GM19395 (cell line): ENCODE results near the gene ZNRD2.

Source experiments
- ATAC-seq: cut with Tn5 transposase; IDR thresholded peaks from one replicate; pipeline ENCODE4 v1.9.1; 2021; ENCODE audit warnings: mild to moderate bottlenecking, moderate library complexity; ENCODE audit not compliant: unreplicated experiment

The ZNRD2 gene

DNA sequence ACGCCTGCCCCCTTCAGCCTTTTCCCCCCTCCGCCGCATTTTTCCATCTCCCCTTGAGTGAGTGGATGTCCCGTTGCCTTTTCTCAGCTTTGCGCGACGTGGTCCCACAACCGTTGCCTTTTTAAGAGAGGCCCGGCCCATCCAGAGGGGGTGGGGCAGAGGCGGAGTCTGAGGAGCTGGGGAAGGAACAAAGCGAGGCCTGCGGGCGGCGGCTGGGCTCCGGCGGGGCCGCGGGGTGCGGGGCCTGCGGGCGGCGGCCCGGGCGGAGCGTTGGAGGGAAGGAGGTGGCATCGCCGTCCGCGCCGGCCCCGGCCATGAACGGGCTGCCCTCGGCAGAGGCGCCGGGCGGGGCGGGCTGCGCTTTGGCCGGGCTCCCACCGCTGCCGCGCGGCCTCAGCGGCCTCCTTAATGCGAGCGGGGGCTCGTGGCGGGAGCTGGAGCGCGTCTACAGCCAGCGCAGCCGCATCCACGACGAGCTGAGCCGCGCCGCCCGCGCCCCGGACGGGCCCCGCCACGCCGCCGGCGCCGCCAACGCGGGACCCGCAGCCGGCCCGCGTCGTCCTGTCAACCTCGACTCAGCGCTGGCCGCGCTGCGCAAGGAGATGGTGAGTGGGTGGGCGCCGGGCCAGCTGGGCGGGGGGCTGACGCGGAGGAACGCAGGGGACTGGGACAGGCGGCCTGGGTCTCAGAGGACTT lies 2.2 kb downstream of the ZNRD2 start, which contains the start of gene FAM89B:
Gene FAM89B (plus strand): TSS at position 183 of the 696 bp plus-strand sequence. CDS start 132 bp downstream, at position 315.
- no peak for ATAC-seq

DNA sequence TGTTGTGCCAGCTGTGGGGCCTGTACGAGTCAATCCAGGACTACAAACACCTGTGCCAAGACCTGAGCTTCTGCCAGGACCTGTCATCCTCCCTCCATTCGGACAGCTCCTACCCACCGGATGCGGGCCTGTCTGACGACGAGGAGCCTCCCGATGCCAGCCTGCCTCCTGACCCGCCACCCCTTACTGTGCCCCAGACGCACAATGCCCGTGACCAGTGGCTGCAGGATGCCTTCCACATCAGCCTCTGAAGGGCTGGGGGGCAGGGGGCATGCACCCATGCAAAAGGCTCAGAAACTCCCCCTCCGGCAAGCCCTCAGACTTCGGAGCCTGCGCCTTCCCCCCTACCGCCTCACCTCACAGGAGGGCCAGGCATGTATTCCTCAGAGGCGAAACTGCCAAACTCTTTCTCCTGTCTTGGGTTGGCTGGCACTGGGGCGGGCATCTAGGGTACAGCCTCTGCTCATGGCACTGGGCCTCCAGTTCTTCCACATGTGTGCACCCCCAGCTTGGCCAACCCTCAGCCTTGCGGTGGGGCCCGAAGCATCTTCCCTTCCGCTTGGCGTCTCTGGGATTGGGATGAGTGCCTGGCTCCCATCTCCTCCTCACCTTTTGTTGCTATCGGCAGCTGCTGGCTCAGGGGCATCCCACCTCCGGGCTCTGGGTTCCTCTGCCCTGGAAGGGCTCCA lies 3.3 kb downstream of the ZNRD2 start:
- ATAC-seq, result no peak

DNA sequence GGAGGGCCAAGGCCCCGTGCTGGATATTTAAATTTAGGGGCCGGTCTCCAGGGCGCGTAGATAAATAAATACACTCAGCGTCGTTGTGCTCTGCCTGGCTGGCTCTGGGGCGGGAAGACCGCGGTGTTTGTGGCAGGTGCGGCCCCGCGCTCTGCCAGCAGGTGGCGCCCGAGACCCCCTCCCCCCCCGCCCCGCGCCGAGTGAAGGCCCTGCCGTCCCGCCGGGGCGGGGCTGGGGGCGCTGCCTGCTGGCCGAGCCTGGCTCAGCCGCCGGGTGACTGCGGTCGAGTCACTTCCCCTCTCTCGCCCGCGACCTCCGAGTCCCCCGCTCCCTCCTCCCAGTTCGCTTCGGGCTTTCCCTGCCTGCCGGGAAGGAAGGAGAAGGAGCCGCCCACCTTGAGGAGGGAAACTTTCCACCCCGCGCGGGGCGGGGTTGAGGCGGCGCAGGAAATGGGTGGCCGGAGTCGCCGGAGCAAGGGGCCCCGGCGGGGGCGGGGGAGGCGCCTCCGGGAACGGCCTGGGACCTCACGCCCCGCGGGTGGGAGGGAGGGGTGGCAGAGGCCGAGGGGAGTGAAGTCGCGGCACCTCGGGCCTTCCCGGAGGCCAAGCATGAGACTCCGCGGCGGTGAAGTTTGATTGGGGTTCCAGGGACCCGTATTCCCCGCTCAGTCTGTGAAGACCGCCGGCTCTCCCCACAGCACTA lies 4.0 kb downstream of the ZNRD2 start:
- ATAC-seq, result peak; percentile 38

DNA sequence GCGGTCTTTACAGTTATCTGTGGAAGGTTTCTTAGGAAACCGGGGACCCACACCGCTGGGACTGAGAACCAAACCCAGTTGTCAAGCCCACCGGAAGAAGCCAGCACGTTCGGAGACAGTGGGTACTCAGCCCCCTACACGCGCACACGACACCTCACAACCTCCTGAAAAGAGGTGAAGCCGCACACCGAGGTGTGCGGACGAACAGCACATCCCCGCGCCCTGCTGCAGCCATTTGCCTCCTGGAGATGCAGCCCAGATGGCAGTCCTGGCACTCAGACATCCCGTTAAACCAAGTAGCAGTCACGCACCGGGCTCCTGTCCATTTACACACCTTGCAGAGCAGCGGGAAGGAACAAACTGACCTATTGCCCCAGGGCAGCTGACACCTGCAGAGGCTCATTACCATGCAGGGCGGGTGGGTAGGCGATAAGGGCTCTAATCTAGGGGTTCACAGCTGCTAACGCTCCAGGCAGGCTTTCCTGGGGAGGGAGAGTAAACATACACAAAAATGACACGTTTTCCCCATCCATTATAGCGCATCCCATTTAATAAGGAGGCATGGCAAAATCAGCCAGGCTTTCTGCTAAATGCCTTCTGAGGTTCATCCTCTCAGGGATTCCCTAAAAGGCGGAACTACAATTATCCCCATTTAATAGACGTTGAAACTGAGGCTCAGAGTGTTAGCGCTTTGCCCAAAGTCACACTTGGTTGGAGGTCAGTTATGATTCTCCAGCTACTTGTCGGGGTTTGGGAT lies 4.7 kb downstream of the ZNRD2 start:
- ATAC-seq, result no peak

DNA sequence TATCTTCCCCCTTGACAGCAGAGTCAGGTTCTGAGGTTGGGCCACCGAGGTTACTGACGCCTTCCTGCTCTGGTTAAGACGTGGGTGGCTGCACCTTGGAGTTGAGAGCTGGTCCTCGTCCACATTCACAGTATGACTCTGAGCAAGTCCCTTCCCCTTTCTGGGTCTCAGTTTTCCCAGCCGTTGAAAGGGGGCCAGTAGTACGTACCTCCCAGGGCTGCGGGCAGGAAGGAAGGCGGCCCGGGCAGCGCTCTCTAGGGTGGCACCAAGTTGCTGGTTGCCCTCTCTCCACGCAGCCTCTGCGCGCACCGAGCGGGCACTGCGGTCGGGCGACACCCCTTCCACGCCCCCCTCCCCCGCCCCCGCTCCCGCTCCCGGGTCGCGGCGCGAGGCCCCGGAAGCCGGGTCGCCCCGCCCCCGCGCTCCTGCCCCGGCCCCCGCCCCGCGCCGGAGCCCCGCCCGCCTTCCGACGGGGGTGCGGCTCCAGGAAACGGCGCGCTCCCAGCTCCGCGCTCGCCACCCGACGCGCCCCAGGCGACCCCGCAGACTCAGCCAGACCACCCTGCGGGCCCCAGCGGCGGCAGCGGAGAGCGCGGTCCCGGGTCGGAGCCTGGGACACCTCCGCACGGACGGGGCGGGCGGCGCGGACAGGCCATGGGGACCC lies 5.4 kb downstream of the ZNRD2 start, which contains the start of gene EHBP1L1:
Gene EHBP1L1 (plus strand): TSS at position 486 of the 664 bp plus-strand sequence. CDS start 250 bp downstream, outside the sequence.
- no peak for ATAC-seq

DNA sequence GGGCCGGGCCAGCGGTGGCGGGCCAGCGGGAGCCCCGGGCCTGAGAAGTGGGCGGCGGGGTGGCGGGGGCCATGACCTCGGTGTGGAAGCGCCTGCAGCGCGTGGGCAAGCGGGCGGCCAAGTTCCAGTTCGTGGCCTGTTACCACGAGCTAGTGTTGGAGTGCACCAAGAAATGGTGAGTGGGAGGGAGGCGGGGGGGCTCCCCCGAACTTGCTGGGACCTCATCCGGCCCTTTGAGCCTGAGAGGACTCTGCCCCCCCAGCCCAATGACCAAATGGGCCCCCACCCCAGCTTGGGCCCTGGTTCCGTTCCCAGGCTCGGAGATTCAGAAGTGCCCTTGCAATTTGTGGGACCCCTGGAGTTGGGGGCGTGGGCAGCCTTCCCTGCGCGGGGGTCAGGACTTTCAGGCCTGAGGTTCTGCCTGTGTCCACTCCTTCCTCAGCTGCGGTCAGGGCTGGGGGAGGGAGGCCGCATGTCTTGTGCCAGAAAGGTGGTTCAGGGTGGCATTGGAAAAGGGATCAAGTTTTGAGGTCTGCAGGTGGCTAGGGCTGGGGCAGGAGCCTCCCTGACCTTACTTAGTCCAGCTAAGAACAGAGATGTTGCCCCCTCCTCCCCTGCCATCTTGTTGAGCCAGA lies 6.1 kb downstream of the ZNRD2 start:
- no peak for ATAC-seq

DNA sequence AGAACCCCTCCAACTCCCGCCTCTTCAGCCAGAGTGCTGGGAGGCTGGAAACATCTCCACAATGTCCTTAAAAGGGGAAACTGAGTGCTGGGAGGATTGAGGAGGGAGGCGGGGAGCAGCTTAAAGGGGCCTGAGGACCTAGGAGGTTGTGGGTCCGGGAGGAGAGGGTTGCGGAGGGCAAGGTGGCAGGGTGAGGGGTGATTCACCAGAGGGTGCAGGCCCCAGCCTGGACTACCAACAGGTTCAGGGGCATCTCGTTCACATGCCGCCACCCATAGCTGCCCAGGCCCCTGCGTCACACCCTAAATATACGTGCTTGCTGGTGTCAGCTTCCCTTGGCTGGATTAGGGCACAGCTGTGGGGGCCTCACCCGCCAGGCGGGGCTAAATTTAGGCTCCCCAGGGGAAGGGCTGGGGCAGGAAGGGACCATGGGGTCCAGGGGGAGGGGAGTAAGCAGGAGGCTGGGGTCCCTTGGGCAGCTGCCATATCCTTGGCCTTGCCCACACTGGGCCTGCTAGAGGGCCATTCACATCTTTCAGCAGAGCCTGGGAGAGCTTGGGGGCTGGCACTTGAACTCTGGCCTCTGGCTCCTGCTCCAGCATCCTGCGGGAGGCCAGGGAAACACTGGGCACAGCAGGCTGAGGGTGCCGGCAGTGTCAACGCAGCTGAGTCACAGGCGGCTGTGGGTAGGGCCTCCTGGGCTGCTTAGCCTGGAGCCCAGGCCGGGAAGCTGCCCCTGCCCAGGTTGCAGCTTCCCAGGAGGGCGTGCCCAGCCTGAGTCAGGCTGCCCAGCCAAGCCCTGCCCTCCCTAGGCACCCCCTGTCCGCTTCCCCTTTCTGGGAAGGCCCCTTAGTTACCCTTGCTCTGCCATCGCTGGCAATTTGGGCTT lies 6.8 kb downstream of the ZNRD2 start:
- no peak for ATAC-seq

DNA sequence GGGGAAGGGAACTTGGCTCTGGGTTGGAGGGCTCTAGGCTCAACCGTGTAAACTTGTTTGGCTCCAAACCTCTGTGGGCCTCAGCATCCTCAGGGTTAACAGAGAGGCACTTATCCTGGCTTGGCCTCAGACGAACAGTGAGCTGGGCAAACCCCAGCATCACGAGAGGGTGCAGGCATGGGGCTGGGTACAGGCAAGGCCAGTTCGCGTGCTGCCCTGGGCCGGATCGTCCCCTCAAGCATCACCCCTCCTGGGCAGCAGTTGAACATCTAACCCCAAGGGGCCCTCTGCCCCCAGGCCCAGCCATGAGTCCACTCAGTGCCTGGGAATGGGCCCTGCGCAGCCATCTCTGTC lies 7.5 kb downstream of the ZNRD2 start:
- no peak for ATAC-seq

DNA sequence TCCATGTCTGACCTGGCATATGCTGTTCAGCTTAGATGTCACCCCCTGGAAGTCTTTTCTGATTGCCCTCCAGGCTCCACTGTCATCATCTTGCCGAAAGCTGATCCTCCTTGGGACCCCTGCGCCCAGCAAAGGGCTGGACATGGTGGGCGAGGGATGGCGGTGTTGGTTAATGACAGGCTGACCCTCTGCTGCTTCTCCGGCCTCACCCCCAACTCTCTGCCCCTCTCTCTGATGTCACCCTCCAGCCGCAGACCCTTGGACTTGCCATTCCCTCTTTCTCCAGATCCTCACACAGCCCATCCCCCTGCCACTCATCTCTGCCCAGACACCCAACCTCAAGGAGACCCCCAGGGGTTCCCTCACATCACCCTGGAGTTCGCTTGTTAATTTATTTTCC lies 7.9 kb downstream of the ZNRD2 start:
- no peak for ATAC-seq

DNA sequence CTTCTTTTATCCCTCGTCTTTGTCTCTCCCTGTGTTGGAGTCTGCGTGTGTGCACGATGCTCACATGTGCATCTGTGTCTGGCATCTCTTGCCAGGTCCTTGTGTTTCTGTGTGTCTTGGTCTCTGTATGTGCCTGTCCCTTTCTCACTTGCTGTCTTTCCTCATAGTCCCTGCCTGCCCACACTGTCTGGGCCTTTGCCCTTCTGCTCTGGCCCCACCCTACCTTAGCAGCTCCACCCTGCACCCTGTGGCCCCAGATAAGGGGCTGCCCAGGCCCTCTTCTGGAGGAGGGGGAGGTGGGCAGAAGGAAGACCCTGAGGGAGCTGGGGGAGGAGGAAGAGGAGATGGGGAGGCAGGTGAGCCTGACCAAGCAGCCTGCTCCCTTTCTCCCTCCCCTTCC lies 8.4 kb downstream of the ZNRD2 start:
- no peak for ATAC-seq

DNA sequence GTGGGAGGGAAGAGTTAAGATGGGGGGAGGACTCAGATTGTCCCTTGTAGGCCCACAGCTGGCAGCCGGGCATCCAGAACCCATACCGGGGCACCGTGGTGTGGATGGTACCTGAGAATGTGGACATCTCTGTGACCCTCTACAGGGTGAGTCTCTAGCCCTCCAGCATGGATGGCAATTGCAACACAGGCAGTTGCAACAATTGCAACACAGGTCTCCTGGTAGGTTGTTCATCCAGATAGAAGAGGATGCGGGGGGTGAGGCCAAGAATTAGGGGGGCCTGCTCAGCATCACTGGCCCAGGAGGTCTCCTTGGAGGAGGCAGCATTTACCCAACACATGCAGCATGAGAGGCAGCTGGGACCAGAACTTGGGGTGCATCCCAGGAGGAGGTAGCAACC lies 9.0 kb downstream of the ZNRD2 start:
- ATAC-seq, result no peak

DNA sequence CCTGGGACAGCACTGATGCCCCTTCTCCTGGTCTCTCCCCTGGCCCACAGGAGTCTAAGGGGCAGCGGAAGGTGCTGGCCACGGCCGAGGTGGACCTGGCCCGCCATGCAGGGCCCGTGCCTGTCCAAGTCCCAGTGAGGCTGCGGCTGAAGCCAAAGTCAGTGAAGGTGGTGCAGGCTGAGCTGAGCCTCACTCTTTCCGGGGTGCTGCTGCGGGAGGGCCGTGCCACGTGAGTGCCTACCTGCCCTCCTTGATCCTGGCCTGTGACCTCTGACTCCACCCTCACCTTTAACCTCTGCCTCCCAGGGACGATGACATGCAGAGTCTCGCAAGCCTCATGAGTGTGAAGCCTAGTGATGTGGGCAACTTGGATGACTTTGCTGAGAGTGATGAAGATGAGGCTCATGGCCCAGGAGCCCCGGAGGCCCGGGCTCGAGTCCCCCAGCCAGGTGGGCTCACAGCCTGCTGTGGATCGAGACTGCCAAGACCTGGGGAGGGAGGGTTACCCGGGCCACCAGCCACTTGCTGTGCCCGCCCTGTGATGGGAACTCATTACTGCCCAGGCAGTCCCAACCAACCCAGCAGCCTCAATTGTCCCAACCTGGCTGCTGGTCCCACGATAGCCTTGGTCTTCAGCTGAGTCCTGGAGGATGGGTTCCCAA lies 9.9 kb downstream of the ZNRD2 start:
- ATAC-seq, result no peak

DNA sequence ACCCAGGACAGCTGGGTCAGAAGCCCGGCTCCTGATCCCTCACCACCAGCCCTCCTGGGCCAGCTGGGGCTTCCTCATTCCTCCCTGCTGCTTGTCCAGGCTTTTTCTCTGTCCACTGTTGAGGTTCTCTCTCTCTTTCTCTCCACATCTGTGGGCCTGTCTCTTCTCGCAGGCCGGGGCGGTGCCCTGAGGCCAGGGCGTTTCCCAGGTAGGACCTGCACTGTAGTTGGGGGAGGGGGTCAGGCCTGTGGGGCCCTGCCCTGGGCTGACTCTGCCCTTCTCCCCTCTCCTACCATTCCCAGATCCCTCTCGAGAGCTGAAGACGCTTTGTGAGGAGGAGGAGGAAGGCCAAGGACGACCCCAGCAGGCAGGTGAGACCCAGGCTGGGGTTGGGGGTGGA lies 10.5 kb downstream of the ZNRD2 start:
- no peak for ATAC-seq

DNA sequence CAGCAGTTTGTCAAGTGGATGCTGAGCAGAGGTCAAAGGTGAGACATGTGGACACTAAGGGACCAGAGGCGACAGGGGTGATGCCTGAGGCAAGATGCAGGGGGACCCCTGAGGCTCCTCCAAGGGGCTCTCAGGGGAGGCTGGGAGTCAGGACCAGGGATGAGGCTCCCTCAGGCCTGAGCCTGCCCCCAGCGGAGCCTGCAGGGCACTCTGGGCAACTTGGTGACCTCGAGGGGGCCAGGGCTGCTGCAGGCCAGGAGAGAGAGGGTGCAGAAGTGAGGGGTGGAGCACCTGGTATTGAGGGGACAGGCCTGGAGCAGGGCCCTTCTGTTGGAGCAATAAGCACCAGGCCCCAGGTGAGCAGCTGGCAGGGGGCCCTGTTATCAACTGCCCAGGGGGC lies 11.7 kb downstream of the ZNRD2 start:
- ATAC-seq, result no peak

DNA sequence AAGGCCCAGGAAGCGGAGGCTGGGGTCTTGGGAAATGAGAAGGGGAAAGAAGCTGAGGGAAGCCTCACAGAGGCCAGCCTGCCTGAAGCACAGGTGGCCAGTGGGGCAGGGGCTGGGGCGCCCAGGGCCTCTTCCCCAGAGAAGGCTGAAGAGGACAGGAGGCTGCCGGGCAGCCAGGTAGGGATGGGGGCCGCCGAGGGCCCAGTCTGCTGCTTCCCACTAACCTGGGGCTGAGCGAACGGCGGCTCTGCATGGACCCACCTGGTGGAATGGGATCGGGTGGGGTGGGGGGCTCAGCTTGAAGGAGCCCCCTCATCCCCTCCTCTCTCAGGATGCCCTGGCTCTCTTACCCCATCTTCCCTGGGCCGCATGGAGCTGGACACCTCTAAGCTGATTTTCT lies 13.3 kb downstream of the ZNRD2 start:
- no peak for ATAC-seq

DNA sequence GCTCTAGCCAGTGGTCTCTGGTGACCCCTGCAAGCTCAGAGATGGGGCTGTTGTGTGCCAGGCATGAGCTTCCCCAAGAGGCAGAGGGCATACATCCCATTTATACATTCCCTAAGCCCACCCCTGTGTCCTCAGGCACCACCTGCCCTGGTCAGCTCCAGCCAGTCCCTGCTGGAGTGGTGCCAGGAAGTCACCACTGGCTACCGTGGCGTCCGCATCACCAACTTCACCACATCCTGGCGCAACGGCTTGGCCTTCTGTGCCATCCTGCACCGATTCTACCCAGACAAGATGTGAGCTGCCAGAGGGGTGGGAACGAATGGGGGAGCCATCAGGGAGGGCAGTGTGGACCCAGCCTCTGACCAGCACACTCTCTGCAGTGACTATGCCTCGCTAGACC lies 13.8 kb downstream of the ZNRD2 start:
- no peak for ATAC-seq

DNA sequence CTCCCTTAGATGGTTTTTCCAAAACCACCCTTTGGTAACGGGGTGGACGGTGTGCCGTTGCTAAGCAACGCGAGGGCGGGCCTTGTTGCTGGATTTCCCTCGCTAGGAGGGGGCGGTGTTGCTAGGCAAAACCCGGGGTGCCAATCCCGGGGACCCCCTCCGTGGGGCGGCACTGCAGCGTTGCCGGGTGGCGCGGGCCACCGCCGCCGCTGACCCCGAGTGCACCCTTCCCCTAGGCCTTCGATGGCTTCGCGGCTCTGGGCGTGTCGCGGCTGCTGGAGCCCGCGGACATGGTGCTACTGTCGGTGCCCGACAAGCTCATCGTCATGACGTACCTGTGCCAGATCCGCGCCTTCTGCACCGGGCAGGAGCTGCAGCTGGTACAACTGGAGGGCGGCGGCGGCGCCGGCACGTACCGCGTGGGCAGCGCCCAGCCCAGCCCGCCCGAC lies 14.5 kb downstream of the ZNRD2 start:
- ATAC-seq, result no peak

DNA sequence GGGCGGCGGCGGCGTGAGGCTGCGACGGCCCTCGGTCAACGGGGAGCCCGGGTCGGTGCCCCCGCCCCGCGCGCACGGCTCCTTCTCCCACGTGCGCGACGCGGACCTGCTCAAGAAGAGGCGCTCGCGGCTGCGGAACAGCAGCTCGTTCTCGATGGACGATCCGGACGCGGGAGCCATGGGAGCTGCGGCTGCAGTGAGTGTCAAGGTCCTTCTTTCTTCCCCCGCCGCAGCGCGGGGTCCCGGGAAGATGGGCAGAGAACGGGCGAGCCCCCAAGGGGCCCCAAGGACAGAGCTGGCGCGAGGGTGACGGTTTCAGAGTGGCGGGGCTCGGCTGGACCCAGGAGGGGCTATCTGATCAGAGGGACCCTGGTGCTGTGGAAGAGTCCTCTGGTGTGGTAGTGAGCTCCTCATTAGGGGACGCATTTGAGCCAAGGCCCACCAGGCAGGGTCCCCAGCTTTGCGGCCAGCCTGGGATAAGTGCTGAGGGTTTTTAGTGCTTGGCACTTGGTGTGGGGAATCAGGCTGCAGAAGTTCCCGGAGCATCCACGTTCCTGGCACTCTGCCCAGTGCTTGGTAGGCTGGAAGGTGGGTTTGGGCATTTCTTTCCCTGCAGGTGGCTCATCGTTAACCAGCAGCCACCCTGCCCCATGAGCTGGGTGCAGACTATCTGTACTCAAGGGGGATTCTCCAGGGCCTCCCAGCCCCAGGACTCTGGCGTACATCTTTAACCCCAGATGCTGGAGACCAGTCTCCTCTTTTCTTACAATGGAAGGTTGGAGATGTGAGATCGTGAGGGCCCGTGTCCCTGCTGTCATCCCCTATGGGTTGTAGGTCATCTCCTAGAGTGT lies 15.3 kb downstream of the ZNRD2 start:
- no peak for ATAC-seq
